Activated CD4-positive, alpha-beta T cell treated with anti-CD3 and anti-CD28 coated beads, Interleukin-2, amount 50 U/mL, for 48 hours (primary cell): ENCODE measurements around the gene CGREF1.

Experiments used
- DNase-seq, 2 experiments: peaks; one replicate each; pipeline ENCODE4 v3.0.0-alpha.2; 2020

Gene CGREF1

GRCh38 chr2:27118525-27119329 is at the start of gene CGREF1:
Gene CGREF1, minus strand, starts transcription at chr2:27119128. Its CDS starts 14,762 bp downstream, at chr2:27104366.
- DNase-seq = peak; percentile 15 to 23

GRCh38 chr2:27164960-27165763 is 46.2 kb upstream of the CGREF1 start:
- no peak for DNase-seq

GRCh38 chr2:27162151-27163121 is 43.5 kb upstream of the CGREF1 start:
- DNase-seq = no peak

GRCh38 chr2:27160191-27160590 is 41.3 kb upstream of the CGREF1 start:
- no peak for DNase-seq

GRCh38 chr2:27159271-27159670 is 40.3 kb upstream of the CGREF1 start:
- DNase-seq = no peak

- DNase-seq = no peak
Observed at GRCh38 chr2:27158468-27158867, 39.5 kb upstream of the CGREF1 start.

GRCh38 chr2:27155069-27155520 is 36.2 kb upstream of the CGREF1 start:
- DNase-seq = no peak

- no peak for DNase-seq
Observed at GRCh38 chr2:27154488-27154887, 35.6 kb upstream of the CGREF1 start.

- DNase-seq = no peak
Observed at GRCh38 chr2:27152796-27153464, 34.0 kb upstream of the CGREF1 start.

GRCh38 chr2:27152102-27152795 is 33.3 kb upstream of the CGREF1 start:
- no peak for DNase-seq

GRCh38 chr2:27150639-27151230 is 31.8 kb upstream of the CGREF1 start:
- no peak for DNase-seq

- DNase-seq = no peak
Observed at GRCh38 chr2:27149570-27150405, 30.9 kb upstream of the CGREF1 start.

GRCh38 chr2:27148801-27149439 is 30.0 kb upstream of the CGREF1 start, which contains the start of gene TCF23:
Gene TCF23, plus strand, starts transcription at chr2:27149004. Its CDS starts 130 bp downstream, at chr2:27149134.
- DNase-seq = no peak

- no peak for DNase-seq
Observed at GRCh38 chr2:27147935-27148334, 29.0 kb upstream of the CGREF1 start.

- DNase-seq = no peak
Observed at GRCh38 chr2:27145682-27146081, 26.8 kb upstream of the CGREF1 start.

- no peak for DNase-seq
Observed at GRCh38 chr2:27143285-27143684, 24.4 kb upstream of the CGREF1 start.

- DNase-seq = no peak
Observed at GRCh38 chr2:27139310-27139709, 20.4 kb upstream of the CGREF1 start, which contains the start of gene PRR30. Gene PRR30, minus strand, starts transcription at chr2:27139410. Its CDS starts 1,081 bp downstream, at chr2:27138329.

- no peak for DNase-seq
Observed at GRCh38 chr2:27138111-27138510, 19.2 kb upstream of the CGREF1 start.

GRCh38 chr2:27137322-27137935 is 18.5 kb upstream of the CGREF1 start:
- DNase-seq = no peak
